Measurements from ENCODE around the gene UQCRFS1.
"Not testable (repeated sequence)": the region's sequence is repeated elsewhere in the genome, so short reads cannot be mapped to it uniquely, and the experiment has no call there.

Gene UQCRFS1

DNA sequence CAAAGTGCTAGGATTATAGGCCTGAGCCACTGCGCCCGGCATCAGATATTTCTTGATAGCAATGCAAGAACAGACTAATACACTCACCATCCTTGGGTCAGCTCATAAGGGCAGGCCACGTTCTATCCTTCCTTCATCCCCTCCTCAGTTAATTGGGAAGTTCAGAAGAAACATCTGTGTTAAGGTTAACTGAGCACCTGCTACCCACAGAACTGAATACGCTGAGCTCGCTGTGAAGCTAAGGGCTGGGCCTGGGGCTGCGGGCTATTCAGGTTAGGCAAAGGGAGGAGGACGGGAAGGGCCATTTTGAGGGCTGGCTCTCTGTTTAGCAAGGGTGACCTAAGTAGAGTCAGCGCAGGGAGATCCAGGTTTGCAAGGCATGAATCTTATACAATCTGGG, 43.0 kb upstream of the UQCRFS1 start:
- no peak for TF ChIP-seq GABPA (IDR thresholded peaks at IDR 0.05; ENCODE audit: low read depth)
- TF ChIP-seq SPI1 (IDR thresholded peaks at IDR 0.05; ENCODE audit: borderline replicate concordance, low read depth): no peak
- TF ChIP-seq, protein P1, sequence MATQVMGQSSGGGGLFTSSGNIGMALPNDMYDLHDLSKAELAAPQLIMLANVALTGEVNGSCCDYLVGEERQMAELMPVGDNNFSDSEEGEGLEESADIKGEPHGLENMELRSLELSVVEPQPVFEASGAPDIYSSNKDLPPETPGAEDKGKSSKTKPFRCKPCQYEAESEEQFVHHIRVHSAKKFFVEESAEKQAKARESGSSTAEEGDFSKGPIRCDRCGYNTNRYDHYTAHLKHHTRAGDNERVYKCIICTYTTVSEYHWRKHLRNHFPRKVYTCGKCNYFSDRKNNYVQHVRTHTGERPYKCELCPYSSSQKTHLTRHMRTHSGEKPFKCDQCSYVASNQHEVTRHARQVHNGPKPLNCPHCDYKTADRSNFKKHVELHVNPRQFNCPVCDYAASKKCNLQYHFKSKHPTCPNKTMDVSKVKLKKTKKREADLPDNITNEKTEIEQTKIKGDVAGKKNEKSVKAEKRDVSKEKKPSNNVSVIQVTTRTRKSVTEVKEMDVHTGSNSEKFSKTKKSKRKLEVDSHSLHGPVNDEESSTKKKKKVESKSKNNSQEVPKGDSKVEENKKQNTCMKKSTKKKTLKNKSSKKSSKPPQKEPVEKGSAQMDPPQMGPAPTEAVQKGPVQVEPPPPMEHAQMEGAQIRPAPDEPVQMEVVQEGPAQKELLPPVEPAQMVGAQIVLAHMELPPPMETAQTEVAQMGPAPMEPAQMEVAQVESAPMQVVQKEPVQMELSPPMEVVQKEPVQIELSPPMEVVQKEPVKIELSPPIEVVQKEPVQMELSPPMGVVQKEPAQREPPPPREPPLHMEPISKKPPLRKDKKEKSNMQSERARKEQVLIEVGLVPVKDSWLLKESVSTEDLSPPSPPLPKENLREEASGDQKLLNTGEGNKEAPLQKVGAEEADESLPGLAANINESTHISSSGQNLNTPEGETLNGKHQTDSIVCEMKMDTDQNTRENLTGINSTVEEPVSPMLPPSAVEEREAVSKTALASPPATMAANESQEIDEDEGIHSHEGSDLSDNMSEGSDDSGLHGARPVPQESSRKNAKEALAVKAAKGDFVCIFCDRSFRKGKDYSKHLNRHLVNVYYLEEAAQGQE (IDR thresholded peaks at IDR 0.05; ENCODE audit: insufficient replicate concordance, low read depth): no peak
- TF ChIP-seq POLR2AphosphoS5 (IDR thresholded peaks at IDR 0.05; ENCODE audit: low read depth): no peak
- TF ChIP-seq, protein P2, sequence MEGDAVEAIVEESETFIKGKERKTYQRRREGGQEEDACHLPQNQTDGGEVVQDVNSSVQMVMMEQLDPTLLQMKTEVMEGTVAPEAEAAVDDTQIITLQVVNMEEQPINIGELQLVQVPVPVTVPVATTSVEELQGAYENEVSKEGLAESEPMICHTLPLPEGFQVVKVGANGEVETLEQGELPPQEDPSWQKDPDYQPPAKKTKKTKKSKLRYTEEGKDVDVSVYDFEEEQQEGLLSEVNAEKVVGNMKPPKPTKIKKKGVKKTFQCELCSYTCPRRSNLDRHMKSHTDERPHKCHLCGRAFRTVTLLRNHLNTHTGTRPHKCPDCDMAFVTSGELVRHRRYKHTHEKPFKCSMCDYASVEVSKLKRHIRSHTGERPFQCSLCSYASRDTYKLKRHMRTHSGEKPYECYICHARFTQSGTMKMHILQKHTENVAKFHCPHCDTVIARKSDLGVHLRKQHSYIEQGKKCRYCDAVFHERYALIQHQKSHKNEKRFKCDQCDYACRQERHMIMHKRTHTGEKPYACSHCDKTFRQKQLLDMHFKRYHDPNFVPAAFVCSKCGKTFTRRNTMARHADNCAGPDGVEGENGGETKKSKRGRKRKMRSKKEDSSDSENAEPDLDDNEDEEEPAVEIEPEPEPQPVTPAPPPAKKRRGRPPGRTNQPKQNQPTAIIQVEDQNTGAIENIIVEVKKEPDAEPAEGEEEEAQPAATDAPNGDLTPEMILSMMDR (IDR thresholded peaks at IDR 0.05; ENCODE audit: insufficient read depth, low read length): no peak
- DNase-seq (ENCODE audit: low read depth in 1 of 2, low spot score in 1 of 2): no peak
- no peak overlapping the region for H3K4me3 ChIP-seq (replicated peaks; ENCODE audit: insufficient read depth, low read length)
- no peaks in the 10 kb centered on the region for H3K27me3 ChIP-seq (ENCODE audit: insufficient read depth, poor library complexity, severe bottlenecking)
- H3K27ac ChIP-seq (replicated peaks): no peak overlapping the region

- TF ChIP-seq SPI1 (IDR thresholded peaks at IDR 0.05; ENCODE audit: borderline replicate concordance, low read depth): no peak
- no peak for TF ChIP-seq GABPA (IDR thresholded peaks at IDR 0.05; ENCODE audit: low read depth)
- TF ChIP-seq, protein P2 (IDR thresholded peaks at IDR 0.05; ENCODE audit: insufficient read depth, low read length): no peak
- no peak for DNase-seq (ENCODE audit: low read depth in 1 of 2, low spot score in 1 of 2)
- Histone ChIP-seq H3K27me3 (ENCODE audit: insufficient read depth, poor library complexity, severe bottlenecking) (no peaks in the 10 kb centered on the region), H3K4me3 (replicated peaks; ENCODE audit: insufficient read depth, low read length) (no peak overlapping the region), H3K27ac (replicated peaks) (no peak overlapping the region)
Observed at GRCh38 chr19:29255006-29255405, 42.1 kb upstream of the UQCRFS1 start.

GRCh38 chr19:29249798-29250197, 36.8 kb upstream of the UQCRFS1 start:
- not testable (repeated sequence) for H3K27ac ChIP-seq (replicated peaks); H3K4me3 ChIP-seq (replicated peaks; ENCODE audit: insufficient read depth, low read length); DNase-seq (ENCODE audit: low read depth in 1 of 2, low spot score in 1 of 2); H3K27me3 ChIP-seq (ENCODE audit: insufficient read depth, poor library complexity, severe bottlenecking)

GRCh38 chr19:29248332-29248844, 35.4 kb upstream of the UQCRFS1 start:
- TF ChIP-seq POLR2AphosphoS5 (IDR thresholded peaks at IDR 0.05; ENCODE audit: low read depth) (no peak), SPI1 (IDR thresholded peaks at IDR 0.05; ENCODE audit: borderline replicate concordance, low read depth) (no peak), GABPA (IDR thresholded peaks at IDR 0.05; ENCODE audit: low read depth) (no peak)
- TF ChIP-seq, protein P1 (IDR thresholded peaks at IDR 0.05; ENCODE audit: insufficient replicate concordance, low read depth): no peak
- no peak for DNase-seq (ENCODE audit: low read depth in 1 of 2, low spot score in 1 of 2)
- Histone ChIP-seq H3K4me3 (replicated peaks; ENCODE audit: insufficient read depth, low read length) (no peak overlapping the region), H3K27me3 (ENCODE audit: insufficient read depth, poor library complexity, severe bottlenecking) (no peaks in the 10 kb centered on the region), H3K27ac (replicated peaks) (no peak overlapping the region)

DNA sequence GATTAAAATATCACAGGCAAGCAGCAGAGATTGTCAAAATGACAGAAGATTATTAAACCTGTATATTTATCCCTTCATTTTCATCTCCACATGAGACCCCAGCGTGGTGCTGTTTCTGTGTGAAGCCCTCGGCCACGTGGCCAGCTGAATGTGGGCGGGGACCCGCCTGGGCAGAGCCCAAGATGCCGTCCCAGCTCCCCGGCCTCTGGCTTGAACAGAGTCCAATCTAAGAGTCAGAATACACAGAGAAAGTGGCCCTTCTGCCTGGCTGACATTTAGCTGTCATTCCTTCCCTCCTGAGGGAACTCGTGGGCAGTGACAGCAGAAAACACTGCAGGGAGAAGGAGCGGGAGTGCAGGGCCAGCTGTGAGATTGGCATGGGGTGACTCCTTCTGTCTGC, 34.9 kb upstream of the UQCRFS1 start:
- no peak for DNase-seq (ENCODE audit: low read depth in 1 of 2, low spot score in 1 of 2)
- H3K27ac ChIP-seq (replicated peaks): no peak overlapping the region
- H3K4me3 ChIP-seq (replicated peaks; ENCODE audit: insufficient read depth, low read length): no peak overlapping the region
- TF ChIP-seq POLR2AphosphoS5 (IDR thresholded peaks at IDR 0.05; ENCODE audit: low read depth) (no peak), GABPA (IDR thresholded peaks at IDR 0.05; ENCODE audit: low read depth) (no peak), SPI1 (IDR thresholded peaks at IDR 0.05; ENCODE audit: borderline replicate concordance, low read depth) (no peak)
- TF ChIP-seq, protein P2 (IDR thresholded peaks at IDR 0.05; ENCODE audit: insufficient read depth, low read length): no peak
- TF ChIP-seq, protein P1 (IDR thresholded peaks at IDR 0.05; ENCODE audit: insufficient replicate concordance, low read depth): no peak
- no peaks in the 10 kb centered on the region for H3K27me3 ChIP-seq (ENCODE audit: insufficient read depth, poor library complexity, severe bottlenecking)

All from HL-60 (cell line).